NCI-H128 (cell line): Measurements from ENCODE around the gene KCTD4.
"Not testable (repeated sequence)": the region's sequence is repeated elsewhere in the genome, so short reads cannot be mapped to it uniquely, and the experiment has no call there.

ENCODE experiments used
- DNase-seq: peaks from one replicate; lab custom pipeline; 2025; ENCODE audit not compliant: unreplicated experiment; lab: John Stamatoyannopoulos, UW

KCTD4 gene

DNA sequence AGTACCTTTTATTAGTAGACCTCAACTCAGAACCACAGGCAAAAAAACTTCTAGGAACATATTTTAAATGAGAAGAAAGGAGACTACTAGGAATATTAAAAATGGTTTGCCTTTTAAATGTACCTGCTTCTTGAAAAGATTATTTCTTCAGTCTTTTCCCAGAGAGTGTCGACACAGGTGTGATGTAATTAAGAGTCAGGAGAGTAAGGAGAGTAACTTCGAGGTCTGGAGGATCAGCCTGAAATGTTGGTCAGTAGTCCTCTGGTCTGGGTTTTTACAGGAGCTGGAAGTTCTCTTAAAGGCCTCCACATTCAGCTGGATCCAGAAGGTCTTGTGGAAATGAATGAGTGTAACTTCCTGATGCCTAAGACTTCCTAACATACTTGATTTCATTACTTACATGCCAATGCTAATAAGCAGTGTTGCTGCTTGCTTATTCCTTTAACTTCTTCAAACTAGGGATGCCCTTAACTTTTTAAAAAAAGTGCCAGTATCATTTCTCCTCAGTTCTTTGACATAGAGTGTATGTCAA is at the start of gene KCTD4:
TSS of gene KCTD4 (minus strand) at position 345 of the 532 bp plus-strand sequence. CDS start 6,478 bp downstream, outside the sequence.
- DNase-seq = no peak

DNA sequence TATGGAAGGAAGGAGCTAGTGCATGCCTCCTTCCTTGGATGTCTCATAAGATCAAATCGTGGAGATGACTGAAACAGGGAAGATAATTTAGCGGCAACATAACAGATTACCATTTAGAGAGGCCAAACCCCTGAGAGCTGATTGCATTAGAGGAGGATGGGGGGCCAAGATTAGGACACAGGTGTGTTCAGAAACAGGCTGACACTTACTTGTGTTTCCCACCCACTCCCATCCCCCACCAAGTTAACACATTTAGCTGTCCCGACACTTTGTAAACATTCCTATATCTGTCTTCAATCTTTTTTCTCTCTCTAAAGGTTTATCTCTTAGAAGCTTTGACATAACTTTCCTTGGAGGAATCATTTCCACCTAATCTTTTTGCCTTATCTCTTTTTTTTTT is 48.8 kb upstream of the KCTD4 start:
- no peak for DNase-seq

DNA sequence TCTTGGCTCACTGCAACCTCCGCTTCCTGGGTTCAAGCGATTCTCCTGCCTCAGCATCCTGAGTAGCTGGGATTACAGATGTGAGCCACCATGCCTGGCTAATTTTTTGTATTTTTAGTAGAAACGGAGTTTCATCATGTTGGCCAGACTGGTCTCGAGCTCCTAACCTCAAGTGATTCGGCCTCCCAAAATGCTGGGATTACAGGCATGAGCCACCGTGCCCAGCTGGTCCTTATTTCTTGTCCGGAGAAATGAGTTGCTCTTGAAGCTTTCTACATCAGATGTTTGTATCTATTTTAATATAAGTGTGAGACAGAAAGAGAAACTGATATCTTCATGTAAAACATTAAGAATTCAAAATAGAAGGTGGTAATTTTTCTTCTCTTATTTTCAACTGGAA is 43.9 kb upstream of the KCTD4 start:
- DNase-seq = not testable (repeated sequence)

DNA sequence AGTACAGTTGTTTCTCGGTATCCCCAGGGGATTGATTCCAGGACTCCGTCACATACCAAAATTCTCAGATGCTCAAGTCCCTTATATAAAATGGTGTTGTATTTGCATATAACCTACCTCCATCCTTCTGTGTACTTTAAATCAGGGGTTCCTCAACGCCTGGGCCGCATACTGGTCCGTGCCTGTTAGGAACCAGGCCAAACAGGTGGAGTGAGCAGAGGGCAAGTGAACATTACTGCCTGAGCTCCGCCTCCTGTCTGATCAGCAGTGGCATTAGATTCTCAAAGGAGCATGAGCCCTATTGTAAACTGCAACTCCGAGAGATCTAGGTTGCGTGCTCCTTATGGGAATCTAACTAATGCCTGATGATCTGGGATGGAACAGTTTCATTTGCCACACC is 42.2 kb upstream of the KCTD4 start:
- no peak for DNase-seq

DNA sequence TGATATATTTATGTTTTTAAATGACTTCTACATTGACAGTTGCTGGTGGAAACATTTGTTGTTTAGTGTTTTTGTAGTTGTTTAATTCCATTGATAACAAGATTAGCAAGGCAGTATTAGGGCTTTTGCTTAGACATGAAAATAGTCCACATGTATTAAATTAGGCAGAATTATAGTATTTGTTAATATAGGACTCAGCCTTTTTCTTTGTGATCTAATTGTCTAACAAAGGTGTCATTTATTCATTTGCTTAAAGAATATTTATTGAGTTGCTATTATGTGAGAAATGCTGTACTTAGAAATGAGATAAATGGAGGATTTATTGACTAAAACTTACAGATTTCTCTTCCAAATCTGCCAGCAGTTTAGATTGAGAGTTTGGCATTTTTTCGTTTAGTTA is 41.7 kb upstream of the KCTD4 start:
- DNase-seq = no peak

DNA sequence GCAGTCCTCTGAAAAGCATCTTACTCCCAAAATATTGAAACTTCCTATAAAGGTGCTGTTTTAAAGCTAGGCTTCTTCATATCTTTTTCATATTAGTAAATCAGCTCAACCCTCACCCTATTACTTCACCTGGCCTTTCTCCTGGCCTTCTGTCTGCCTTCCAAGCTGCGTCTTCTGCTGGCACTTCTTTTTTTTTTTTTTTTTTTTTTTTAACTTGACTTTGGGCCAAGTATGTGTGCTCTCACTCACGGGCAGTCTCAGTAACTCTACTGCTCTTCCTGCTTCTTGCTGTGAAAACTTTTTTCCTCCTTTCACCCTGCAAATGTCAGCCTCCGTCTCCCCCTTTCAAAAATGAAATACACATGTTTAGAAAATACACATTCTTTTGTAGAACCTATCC is 41.2 kb upstream of the KCTD4 start:
- no peak for DNase-seq

DNA sequence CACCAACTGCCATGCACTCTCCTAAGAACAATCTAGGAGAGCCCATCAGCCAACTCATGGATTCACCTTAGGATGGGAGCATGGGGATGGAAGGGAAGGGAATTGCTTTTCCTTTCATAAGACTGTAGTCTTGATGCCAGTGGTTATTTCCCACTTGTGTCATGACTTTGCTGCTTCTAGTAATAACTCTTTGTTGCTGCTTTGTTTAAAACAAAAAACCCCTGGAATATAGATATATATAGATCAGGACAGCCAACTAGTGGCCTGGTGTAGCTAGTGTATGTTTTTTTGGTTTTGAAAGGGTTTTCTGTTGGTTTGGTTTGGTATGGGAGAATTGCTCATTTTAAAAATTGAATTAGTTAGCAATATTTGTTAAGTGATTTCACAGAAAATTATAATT is 39.3 kb upstream of the KCTD4 start:
- DNase-seq = no peak

DNA sequence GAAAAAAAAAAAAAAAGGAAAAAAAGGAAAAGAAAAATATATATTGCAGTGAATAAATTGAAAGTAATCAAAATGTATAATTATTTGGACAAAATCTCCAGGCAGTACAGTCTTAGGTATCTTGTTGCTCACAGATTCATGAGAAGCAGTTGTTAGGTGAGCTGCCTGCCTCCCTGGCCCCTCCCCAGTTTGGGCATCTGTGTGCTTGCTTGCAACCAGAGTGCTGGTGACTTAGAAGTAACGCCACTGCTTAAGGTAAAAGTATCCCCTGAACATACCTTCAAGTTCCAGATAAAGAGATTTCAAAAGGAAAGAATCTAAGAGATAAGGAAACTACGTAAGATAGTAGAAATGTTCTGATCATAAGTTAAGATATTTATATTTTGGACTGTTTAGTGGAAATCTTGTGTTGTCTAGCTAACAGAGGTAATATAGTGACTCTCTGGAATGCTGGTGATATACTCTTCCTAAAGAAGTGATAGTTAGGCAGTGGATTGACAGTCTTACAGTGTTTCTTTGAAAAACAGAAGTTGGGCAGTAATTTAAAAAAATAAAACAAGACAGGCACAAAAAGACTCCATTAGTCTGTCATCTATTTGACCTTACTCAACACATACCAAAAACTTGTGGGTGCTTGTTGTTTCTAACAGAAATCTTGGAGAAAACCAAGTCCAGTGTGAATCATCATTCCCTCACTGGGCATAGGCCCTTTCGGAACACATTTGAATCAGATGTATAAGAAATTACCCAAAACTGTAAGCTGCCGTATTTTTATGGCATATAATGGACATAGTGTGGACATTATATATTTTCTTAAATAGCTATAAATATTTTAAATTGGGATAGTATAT is 38.3 kb upstream of the KCTD4 start:
- DNase-seq = no peak

DNA sequence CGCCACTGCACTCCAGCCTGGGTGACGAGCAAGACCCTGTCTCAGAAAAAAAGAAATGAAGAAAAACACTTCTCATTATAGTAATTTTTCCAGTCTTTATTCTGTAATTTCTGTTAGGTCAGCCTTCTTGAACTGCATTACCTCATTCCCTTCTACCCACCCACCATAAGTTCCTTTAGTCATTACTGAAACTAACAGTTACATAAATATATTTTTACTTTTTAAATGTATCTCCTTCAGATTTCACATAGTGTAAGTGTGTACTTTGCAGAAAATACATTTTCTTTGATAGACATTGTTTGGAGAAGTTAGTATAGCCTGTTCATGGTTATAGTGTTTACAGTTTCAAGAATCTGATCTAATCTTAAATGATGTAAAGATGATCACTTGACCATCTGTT is 31.7 kb upstream of the KCTD4 start:
- DNase-seq = no peak

DNA sequence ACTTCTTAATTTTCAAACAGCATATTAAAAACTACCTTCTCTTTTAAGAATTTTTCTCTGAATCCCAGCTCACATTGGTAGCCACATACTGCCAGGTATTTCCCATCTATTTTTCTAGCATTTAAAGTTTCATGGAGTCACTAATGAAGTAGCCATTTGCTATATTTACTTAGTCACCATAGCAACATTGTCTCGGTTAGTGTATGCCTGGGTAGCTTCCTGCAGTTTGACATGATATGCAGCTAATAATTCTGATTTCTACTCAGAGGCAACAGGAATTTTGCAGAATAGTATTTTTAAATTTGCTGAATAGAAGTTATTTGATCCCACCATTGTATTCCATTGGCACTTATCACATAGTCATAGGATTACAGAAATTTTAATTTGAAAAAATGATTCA is 30.9 kb upstream of the KCTD4 start:
- no peak for DNase-seq

DNA sequence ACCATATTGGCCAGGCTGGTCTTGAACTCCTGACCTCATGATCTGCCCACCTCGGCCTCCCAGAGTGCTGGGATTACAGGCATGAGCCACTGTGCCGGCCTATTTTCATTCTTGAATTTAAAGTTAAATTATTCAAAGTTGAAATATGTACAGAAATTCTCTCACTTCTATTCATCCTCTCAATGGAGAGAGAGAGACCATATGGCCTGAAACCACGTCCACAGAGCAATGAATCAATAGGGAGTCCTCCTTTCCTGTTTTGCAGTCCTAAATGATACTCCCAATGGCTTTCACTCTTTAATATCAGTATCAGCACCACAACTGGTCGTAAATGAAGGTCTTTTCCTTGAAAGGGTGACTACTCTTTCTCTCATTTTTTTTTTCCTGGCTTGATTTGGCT is 30.5 kb upstream of the KCTD4 start:
- no peak for DNase-seq

DNA sequence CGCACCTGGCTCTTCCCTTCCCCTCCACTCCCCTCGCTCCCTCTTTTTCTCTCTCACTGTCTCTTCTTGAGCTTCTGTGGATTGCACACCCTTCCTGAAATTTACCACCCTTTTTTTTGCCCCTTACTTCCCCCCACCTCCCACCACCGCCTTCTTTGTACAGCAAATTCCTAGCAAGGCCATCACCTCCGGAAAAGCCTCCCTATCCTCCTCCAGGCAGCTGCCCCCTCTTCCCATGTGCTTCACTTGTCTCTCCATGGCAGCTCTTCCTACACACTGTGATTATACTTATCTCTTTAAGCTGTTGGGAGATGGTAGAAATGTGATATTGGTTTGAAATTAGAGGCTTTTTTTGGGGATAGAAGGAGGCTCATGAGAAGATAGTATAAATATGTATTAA is 28.3 kb upstream of the KCTD4 start:
- DNase-seq = no peak

DNA sequence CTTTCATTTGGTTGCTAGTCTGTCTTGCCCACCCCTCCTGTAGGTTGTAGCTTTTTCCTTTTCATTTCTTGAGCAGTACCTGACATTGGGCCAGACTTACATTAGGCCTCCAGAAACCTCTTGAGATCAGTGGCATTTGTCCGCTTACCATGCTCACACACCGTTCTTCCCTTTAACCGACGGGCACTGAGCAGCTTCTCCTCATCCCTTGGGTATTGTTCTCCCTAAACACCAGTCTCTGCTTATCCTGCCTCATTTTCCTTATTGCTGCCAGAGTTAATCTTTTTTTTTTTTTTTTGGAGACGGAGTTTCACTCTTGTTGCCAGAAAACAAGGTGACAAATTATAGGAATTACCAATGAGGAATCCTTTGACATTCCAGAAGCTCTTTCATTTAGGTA is 27.2 kb upstream of the KCTD4 start:
- DNase-seq = no peak

DNA sequence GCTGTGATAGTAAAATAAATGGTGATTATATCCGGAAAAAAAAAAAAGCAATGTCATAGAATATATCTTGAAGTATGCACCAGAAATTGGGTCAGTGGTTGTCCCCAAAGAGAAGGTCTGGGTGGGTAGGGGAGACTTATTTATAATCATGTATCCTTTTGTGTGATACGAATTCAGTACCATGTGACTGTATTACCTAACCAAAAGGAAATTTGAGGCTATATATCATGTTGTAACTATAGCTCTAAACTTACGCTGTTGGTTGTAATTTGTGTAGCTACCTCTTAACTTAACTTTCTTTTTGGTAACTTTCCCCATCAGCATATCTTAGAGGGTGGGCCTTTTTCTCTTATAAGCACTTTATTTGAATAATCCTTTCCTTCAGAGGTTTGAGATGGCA is 25.2 kb upstream of the KCTD4 start:
- no peak for DNase-seq

DNA sequence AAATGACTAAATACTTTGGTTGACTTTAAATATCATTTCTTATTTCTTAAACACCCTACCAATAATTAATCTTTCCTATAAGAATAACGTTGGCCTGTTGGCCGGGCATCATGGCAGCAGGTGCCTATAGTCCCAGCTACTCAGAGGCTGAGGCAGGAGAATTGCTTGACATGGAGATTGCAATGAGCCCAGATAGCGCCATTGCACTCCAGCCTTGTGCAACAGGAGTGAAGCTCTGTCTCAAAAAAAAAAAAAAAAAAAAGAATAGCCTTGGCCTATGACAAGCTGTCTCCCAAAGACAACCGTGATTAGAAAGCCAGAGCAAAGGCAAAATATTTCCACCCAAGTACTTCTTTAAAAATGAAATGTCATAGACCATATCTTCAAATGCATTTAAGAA is 24.5 kb upstream of the KCTD4 start:
- no peak for DNase-seq

DNA sequence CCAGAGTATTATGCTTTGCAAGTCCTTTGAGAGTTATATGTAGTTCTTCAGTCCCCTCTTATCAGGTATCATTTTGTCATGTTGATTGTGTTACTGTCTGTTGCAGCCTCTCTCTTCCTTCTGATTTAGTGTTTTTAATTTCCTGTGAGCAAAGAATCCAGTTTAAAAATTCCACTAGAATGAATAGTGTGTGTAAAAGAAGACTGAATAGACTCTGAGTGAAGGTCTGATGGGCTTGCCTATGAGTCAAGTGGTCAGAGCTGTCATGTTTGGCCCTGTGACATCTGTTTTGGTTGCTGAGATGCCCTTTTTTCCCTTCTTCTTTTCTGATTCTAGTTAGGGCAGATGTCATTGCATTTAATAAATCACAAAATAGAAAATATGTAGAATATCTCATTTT is 23.3 kb upstream of the KCTD4 start:
- no peak for DNase-seq

DNA sequence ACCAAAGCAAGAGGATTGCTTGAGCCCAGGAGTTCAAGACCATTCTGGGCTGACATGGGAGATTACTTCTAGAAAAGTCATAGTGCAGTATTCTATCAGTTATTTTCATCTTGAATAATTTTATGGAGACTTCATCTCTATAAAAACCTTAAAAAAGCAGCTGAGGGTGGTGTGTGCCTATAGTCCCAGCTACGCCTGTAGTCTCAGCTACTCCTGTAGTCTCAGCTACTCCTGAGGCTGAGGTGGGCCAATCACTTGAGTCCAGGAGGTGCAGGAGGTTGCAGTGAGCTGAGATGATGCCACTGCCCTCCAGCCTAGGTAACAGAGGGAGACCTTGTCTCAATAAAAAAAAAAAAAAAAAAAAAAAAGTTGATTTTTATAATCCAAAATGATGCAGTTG is 22.1 kb upstream of the KCTD4 start:
- no peak for DNase-seq

DNA sequence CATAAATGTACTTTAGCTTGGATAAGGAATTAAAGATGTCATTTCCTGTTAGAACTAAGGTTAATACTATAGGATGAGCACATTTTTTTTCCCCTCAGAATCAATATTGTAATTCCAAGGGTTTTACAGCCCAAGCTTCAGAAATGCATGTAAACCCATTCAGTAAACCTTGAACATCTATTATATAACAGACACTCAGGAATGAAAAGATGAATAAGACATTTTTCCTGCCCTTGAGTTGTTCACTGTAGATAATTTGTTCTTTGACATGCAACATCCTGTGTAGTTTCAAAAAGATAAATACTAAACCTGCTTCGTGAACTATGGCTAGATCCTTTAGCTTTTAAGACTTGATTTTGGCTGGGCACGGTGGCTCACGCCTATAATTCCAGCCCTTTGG is 21.7 kb upstream of the KCTD4 start:
- no peak for DNase-seq

DNA sequence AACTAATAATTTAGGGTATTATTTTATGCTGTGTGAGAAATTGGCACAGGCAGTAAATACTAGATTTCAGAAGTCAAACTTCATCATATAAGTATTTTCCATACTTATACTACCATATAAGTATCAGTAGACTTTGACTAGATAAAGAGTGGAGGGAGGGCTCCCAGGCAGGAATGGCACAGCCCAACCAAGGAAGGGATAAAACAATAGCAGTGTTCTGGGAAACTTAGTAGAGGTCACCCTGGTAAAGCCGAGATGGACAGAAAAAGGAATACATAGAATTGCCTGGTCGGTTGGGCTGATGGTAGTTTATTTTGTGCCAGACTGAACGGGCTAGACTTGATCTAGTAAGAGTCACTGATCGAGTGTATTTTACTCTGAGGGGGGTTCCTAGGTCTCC is 19.6 kb upstream of the KCTD4 start:
- DNase-seq = no peak

DNA sequence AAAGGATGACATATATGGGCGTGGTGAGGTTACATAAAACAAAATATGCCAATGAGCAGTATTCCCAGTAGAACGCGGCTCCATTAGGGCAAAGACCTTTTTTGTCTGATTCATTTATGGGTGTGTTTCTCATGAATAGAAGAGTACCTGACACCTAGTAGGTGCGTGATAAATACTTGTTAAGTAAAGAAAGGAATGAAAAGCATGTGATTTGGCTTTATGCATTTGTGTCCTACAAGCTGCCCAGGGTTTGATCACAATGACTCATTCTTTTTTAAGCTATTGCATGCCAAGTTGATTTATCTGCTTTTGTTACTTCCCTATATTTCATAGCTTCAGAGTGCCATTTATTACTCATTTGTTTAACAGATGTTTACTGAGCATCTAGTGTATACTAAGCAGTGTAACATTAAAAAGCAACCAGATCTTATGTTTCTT is 19.1 kb upstream of the KCTD4 start:
- no peak for DNase-seq

DNA sequence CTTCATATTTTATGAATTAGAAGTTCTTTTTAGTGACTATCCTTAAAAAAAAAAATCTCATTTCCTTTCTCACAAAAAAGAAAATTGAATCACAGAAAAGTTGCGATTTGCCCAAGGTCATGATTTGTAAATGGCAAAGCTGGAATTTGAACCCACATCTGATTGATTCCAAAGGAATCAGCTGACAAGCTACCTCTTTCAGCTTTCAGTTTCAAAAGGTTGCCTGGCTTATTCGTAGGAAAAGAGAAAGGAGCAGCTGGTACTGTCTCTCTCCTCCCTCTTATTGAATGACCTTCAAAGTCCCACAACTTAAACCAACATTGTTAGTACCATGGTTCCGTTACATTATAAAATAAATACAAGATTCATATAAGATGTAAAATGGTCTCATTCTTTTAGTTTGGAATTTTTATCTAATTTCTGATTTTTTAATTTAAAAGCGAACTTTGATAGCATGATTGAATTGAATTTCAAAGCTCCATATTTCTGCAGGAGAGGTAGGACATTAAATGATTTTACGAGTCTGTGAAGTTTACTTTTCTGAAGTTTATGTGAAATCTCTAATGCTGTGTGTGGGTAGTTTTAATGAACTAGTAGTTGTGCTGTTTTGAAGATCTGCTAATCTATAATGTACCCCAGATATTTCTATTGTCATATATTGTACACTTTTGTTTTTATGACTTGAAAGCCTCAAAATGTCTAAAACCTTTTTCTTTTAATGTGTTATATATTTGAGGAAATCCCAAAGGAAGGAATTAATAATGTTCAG is 18.5 kb upstream of the KCTD4 start:
- DNase-seq = no peak

DNA sequence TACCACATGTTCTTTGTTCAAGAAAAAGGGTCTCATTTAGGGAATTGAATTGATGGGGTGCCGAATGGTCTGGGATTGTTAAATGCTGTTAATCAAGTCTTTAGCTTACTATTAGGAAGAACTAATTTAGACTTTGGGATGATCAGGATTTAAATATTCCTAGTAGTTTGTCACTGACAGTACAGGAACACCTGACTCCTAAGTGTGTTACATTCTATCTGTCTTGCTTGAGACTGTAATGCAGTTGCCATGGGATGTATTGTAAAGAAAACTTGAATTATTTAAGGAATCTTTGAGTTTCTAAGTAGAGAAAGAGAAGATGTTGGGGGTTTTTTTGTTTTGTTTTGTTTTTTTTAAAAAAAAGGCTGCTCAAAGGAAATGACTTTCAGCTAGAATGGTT is 17.8 kb upstream of the KCTD4 start:
- no peak for DNase-seq
